Epithelial cell of alveolus of lung (primary cell): Measurements from ENCODE around the gene OR13C5. TPM values are rescaled to one million over a fixed set of nuclear protein-coding genes. Genes with fewer than 3 reads are reported as not detected.

ENCODE experiments used
- total RNA-seq: library from RNA; depleted of rRNA; stranded (reverse); fragments of >200 nt; gene quantifications from 2 replicates; pipeline ENCODE4 v1.2.1, GENCODE V29; 2015

Gene OR13C5, protein sequence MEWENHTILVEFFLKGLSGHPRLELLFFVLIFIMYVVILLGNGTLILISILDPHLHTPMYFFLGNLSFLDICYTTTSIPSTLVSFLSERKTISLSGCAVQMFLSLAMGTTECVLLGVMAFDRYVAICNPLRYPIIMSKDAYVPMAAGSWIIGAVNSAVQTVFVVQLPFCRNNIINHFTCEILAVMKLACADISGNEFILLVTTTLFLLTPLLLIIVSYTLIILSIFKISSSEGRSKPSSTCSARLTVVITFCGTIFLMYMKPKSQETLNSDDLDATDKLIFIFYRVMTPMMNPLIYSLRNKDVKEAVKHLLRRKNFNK
- not detected in 2 replicates for total RNA-seq

DNA sequence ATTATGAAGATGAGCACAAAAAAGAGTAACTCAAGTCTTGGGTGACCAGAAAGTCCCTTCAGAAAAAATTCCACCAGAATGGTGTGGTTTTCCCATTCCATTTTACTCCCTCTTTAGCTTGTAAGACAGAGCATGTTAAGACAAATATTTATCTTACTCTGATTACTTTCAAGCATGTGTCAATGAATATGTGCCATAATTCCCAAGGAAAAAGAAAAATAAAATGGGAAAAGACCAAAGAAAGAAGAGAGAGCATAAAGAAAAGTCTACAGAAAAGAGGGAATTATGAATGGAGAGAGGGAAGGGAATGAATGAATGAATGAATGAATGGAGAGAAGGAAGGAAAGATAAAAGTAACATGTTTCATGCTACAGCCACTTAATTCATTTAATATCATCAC is at the start of gene OR13C5:
OR13C5 (minus strand) TSS at position 101 of the 400 bp plus-strand sequence; CDS start at position 101, 0 bp downstream.

DNA sequence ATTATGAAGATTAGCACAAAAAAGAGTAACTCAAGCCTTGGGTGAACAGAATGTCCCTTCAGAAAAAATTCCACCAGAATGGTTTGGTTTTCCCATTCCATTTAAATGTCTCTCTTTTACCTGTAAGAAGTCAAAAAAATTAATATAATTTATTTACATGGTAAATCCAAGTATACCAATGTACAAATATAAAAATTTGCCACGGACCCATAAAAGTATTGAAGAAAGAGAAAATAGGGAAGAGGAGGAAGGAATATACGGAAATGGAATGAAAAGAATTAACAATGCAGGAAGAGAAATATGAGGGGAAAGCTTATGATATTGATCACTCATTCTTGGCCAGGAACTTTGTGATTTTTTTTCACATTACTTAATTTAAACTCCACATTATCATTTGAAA is 18.9 kb upstream of the OR13C5 start, which contains the start of gene OR13C9:
OR13C9 (minus strand) TSS at position 101 of the 400 bp plus-strand sequence; CDS start at position 101, 0 bp downstream.

DNA sequence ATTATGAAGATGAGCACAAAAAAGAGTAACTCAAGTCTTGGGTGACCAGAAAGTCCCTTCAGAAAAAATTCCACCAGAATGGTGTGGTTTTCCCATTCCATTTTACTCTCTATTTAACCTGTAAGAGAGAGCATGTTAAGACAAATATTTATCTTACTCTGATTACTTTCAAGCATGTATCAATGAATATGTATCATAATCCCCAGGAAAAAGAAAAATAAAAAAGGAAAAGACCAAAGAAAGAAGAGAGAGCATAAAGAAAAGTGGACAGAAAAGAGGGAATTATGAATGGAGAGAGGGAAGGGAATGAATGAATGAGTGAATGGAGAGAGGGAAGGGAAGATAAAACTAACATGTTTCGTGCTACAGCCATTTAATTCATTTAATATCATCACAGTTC is 6.3 kb upstream of the OR13C5 start, which contains the start of gene OR13C2:
OR13C2 (minus strand) TSS at position 101 of the 400 bp plus-strand sequence; CDS start at position 101, 0 bp downstream.

DNA sequence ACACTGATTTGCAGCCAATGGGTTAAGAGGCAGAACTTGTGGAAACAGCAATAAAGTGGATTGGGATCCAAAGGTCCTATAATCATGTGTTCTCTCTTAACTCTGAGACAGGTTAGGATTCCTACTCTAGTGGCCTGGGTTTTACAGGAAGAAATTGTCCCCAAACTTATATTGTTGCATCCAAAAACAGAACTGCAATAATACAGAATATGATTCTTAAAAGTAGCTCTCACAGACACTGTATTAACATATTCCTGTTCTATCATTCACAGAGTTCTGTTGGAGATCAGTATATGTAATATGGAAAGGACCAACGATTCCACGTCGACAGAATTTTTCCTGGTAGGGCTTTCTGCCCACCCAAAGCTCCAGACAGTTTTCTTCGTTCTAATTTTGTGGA is 30.3 kb downstream of the OR13C5 start, which contains the start of gene OR13C8:
OR13C8 (plus strand) TSS at position 301 of the 400 bp plus-strand sequence; CDS start at position 301, 0 bp downstream.

Other genes with a start within 250 kb of the OR13C5 start
- gene OR13F1, start 95.2 kb downstream of the OR13C5 start, total RNA-seq, result not detected in 2 replicates
- not detected in 2 replicates for gene OR13C4, start 72.2 kb downstream of the OR13C5 start, total RNA-seq
- gene OR13C3, start 62.6 kb downstream of the OR13C5 start, total RNA-seq, result not detected in 2 replicates
- gene OR13C8, start 30.2 kb downstream of the OR13C5 start, total RNA-seq, result not detected in 2 replicates
- not detected in 2 replicates for gene OR13C2, start 6.2 kb upstream of the OR13C5 start, total RNA-seq
- gene OR13C9, start 18.8 kb upstream of the OR13C5 start, total RNA-seq, result not detected in 2 replicates
- gene OR13D1, start 95.1 kb upstream of the OR13C5 start, total RNA-seq, result not detected in 2 replicates
- 7.4 and 34.5 TPM in 2 replicates for gene NIPSNAP3A, start 148.3 kb upstream of the OR13C5 start, total RNA-seq
- gene NIPSNAP3B, start 164.7 kb upstream of the OR13C5 start, total RNA-seq, result 0.13 and 3.0 TPM in 2 replicates